ENCODE measurements around the gene BPIFA2. TPM values are rescaled to one million over a fixed set of nuclear protein-coding genes. Genes with fewer than 3 reads are reported as not detected.

BPIFA2 gene
- total and polyA plus RNA-seq, 2 donors (not counting 1 experiment from before 2014, with no cell fraction given) = not detected

DNA sequence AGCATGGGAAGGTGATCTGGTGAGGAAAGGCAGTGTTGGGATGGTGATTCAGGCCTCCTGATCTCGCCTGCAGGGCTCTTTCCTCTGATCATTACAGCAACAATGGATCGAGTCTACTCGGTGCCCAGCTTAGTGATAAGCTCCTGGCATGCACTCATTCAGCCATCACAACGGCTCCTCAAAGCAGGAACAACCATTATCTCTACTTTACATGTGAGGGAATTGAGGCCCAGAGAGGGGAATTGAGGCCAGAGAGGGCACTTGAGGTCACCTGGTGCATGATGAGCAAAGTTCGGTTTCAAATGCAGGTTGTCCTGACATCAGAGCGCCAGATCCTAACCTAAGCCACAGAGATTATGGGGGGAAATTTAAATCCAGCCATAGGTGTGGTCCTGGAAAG, 42.0 kb upstream of the BPIFA2 start:
- DNase-seq = no peak
- H2AFZ ChIP-seq (ENCODE audit: insufficient read depth, low read depth, low read length, poor library complexity, severe bottlenecking) = no peak overlapping the region
- no peaks in the 10 kb centered on the region for H3K4me1 ChIP-seq (ENCODE audit: control insufficient read depth in 2 of 2, insufficient read depth in 2 of 2, low read length in 2 of 2)
- H3K4me2 ChIP-seq (replicated peaks; ENCODE audit: low read depth, low read length, poor library complexity, severe bottlenecking) = no peak overlapping the region
- Mint-ChIP-seq H3K9me3 (ENCODE audit: insufficient read depth) (peaks cover 10% of the 10 kb centered on the region), H3K27ac (no peak overlapping the region), H3K4me3 (no peak overlapping the region), H3K27me3 (peaks cover 39% of the 10 kb centered on the region), H3K4me1 (no peaks in the 10 kb centered on the region)
- TF ChIP-seq CTCF (IDR thresholded peaks at IDR 0.05) = no peak
- TF ChIP-seq EZH2 (IDR thresholded peaks at IDR 0.05; ENCODE audit: borderline replicate concordance, insufficient read depth, low read depth, low read length, poor library complexity, severe bottlenecking) = no peak
- POLR2A ChIA-PET = no interaction called here
- ATAC-seq (ENCODE audit: low read depth) = no peak
- H3K27me3 ChIP-seq (replicated peaks in 1 of 4; ENCODE audit: control extremely low read depth in 1 of 4, control insufficient read depth in 3 of 4, insufficient read depth in 4 of 4, low read length in 3 of 4) = peaks cover 0 to 9% (median 1%) of the 10 kb centered on the region in 4 experiments
- H3K36me3 ChIP-seq (replicated peaks in 1 of 2; ENCODE audit: control extremely low read depth in 1 of 2, control insufficient read depth in 1 of 2, extremely low read depth in 1 of 2, insufficient read depth in 2 of 2, low read length in 1 of 2) = no peaks in the 10 kb centered on the region
- H3K9me3 ChIP-seq (ENCODE audit: control extremely low read depth in 1 of 3, control insufficient read depth in 2 of 3, insufficient read depth in 1 of 3, low read length in 2 of 3) = no peaks in the 10 kb centered on the region
- H3K9ac ChIP-seq (ENCODE audit: low read length) = no peak overlapping the region
- WGBS (ENCODE audit: insufficient coverage) = 77% methylated on average over 4 of the region's 6 CpGs
- H4K20me1 ChIP-seq (ENCODE audit: control insufficient read depth, insufficient read depth, low read length, poor library complexity, severe bottlenecking) = no peaks in the 10 kb centered on the region
- intact Hi-C loops (cut with micrococcal nuclease) = no loop called here
- no peaks in the 10 kb centered on the region for H3K79me2 ChIP-seq (ENCODE audit: control insufficient read depth, insufficient read depth, low read length)
- H3K4me3 ChIP-seq (ENCODE audit: control extremely low read depth in 1 of 5, extremely low read depth in 1 of 5, insufficient read depth in 1 of 5, low read depth in 2 of 5, low read length in 4 of 5) = no peak overlapping the region
- CTCF ChIA-PET = no interaction called here
- H3K27ac ChIP-seq (ENCODE audit: low read length in 2 of 2) = no peak overlapping the region

- no peak overlapping the region for H3K9ac ChIP-seq (ENCODE audit: low read length)
- no peaks in the 10 kb centered on the region for H4K20me1 ChIP-seq (ENCODE audit: control insufficient read depth, insufficient read depth, low read length, poor library complexity, severe bottlenecking)
- no peaks in the 10 kb centered on the region for H3K79me2 ChIP-seq (ENCODE audit: control insufficient read depth, insufficient read depth, low read length)
- H3K27me3 ChIP-seq (replicated peaks in 1 of 4; ENCODE audit: control extremely low read depth in 1 of 4, control insufficient read depth in 3 of 4, insufficient read depth in 4 of 4, low read length in 3 of 4) = peaks cover 0 to 9% (median 1%) of the 10 kb centered on the region in 4 experiments
- ChIA-PET CTCF (no interaction called here), POLR2A (no interaction called here)
- no peaks in the 10 kb centered on the region for H3K4me1 Mint-ChIP-seq
- H3K4me1 ChIP-seq (ENCODE audit: control insufficient read depth in 2 of 2, insufficient read depth in 2 of 2, low read length in 2 of 2) = no peaks in the 10 kb centered on the region
- intact Hi-C loops (cut with micrococcal nuclease) = no loop called here
- TF ChIP-seq CTCF (IDR thresholded peaks at IDR 0.05) = no peak
- TF ChIP-seq EZH2 (IDR thresholded peaks at IDR 0.05; ENCODE audit: borderline replicate concordance, insufficient read depth, low read depth, low read length, poor library complexity, severe bottlenecking) = no peak
- peaks cover 3% of the 10 kb centered on the region for H3K9me3 Mint-ChIP-seq (ENCODE audit: insufficient read depth)
- no peak overlapping the region for H3K4me3 ChIP-seq (ENCODE audit: control extremely low read depth in 1 of 5, extremely low read depth in 1 of 5, insufficient read depth in 1 of 5, low read depth in 2 of 5, low read length in 4 of 5)
- WGBS (ENCODE audit: insufficient coverage) = no CpG with 5 or more reads among the region's 4 CpGs
- no peaks in the 10 kb centered on the region for H3K9me3 ChIP-seq (ENCODE audit: control extremely low read depth in 1 of 3, control insufficient read depth in 2 of 3, insufficient read depth in 1 of 3, low read length in 2 of 3)
- peaks cover 36% of the 10 kb centered on the region for H3K27me3 Mint-ChIP-seq
- ATAC-seq (ENCODE audit: low read depth) (no peak), DNase-seq (no peak)
- no peaks in the 10 kb centered on the region for H3K36me3 ChIP-seq (replicated peaks in 1 of 2; ENCODE audit: control extremely low read depth in 1 of 2, control insufficient read depth in 1 of 2, extremely low read depth in 1 of 2, insufficient read depth in 2 of 2, low read length in 1 of 2)
- no peak overlapping the region for H3K27ac ChIP-seq (ENCODE audit: low read length in 2 of 2)
- H3K4me2 ChIP-seq (replicated peaks; ENCODE audit: low read depth, low read length, poor library complexity, severe bottlenecking) = no peak overlapping the region
- H3K4me3 Mint-ChIP-seq = no peak overlapping the region
- no peak overlapping the region for H3K27ac Mint-ChIP-seq
- no peak overlapping the region for H2AFZ ChIP-seq (ENCODE audit: insufficient read depth, low read depth, low read length, poor library complexity, severe bottlenecking)
Measured at GRCh38 chr20:33127422-33128097, 40.4 kb upstream of the BPIFA2 start.

Measured in B cell (primary cell).